Neutrophil (primary cell): ENCODE data around the gene MGST1.
A peak's percentile ranks its signal among the peaks of the same experiment; 100 is the strongest.

ENCODE experiments used
- H3K27ac ChIP-seq: fragments of 200-600 bp; sonication (generic); 2 replicates; pipeline ENCODE4 v1.5.1; 2016; ENCODE audit warnings: mild to moderate bottlenecking, moderate library complexity
- H3K27me3 ChIP-seq: fragments of 200-600 bp; sonication (generic); 2 replicates; pipeline ENCODE4 v1.6.0; 2016; ENCODE audit warnings: mild to moderate bottlenecking
- H3K36me3 ChIP-seq: fragments of 200-600 bp; sonication (generic); 2 replicates; pipeline ENCODE4 v1.5.1; 2017
- H3K4me1 ChIP-seq, 2 experiments: fragments of 200-600 bp in 1 of 2; sonication (generic) in 1 of 2; 1 replicate in 1 of 2; 2 replicates in 1 of 2; pipeline versions ENCODE4 v1.5.1 to v1.6.1; 2013 to 2016; ENCODE audit warnings: low read depth in 1 of 2, low read length in 1 of 2, mild to moderate bottlenecking in 1 of 2, moderate library complexity in 1 of 2; ENCODE audit not compliant: control insufficient read depth in 1 of 2, insufficient read depth in 1 of 2
- H3K4me3 ChIP-seq, 2 experiments: fragments of 200-600 bp in 1 of 2; sonication (generic) in 1 of 2; 1 replicate in 1 of 2; 2 replicates in 1 of 2; pipeline ENCODE4 v1.5.1; 2013 to 2016; ENCODE audit warnings: low read depth in 1 of 2, low read length in 1 of 2, mild to moderate bottlenecking in 1 of 2, moderate library complexity in 1 of 2
- H3K9me3 ChIP-seq: fragments of 200-600 bp; sonication (generic); 2 replicates; pipeline ENCODE4 v1.5.1; 2016
- CTCF ChIP-seq: fragments of 200-600 bp; sonication (generic); IDR thresholded peaks from 2 replicates; pipeline ENCODE4 v1.5.1; 2016; ENCODE audit warnings: antibody characterized with exemption

Gene MGST1

GRCh38 chr12:16335838-16336237, 11.6 kb upstream of the MGST1 start:
- Histone ChIP-seq H3K4me3 (no peak overlapping the region), H3K27ac (no peak overlapping the region), H3K36me3 (no peaks in the 10 kb centered on the region), H3K27me3 (no peaks in the 10 kb centered on the region), H3K9me3 (no peaks in the 10 kb centered on the region), H3K4me1 (no peaks in the 10 kb centered on the region)
- no peak for TF ChIP-seq CTCF

GRCh38 chr12:16344269-16344668, 3.2 kb upstream of the MGST1 start:
- Histone ChIP-seq H3K9me3 (no peaks in the 10 kb centered on the region), H3K36me3 (no peaks in the 10 kb centered on the region), H3K4me1 (peaks cover 26 to 27% of the 10 kb centered on the region in 2 experiments)

GRCh38 chr12:16345105-16345504, 2.3 kb upstream of the MGST1 start:
- Histone ChIP-seq H3K27me3 (no peaks in the 10 kb centered on the region), H3K4me3 (no peak overlapping the region), H3K9me3 (no peaks in the 10 kb centered on the region), H3K27ac (no peak overlapping the region), H3K36me3 (no peaks in the 10 kb centered on the region), H3K4me1 (peaks cover 31 to 34% of the 10 kb centered on the region in 2 experiments)
- no peak for TF ChIP-seq CTCF

More at GRCh38 chr12:16344269-16344668, 3.2 kb upstream of the MGST1 start:
- H3K27me3 ChIP-seq = no peaks in the 10 kb centered on the region
- no peak overlapping the region for H3K27ac ChIP-seq
- H3K4me3 ChIP-seq = no peak overlapping the region
- no peak for TF ChIP-seq CTCF

GRCh38 chr12:16346958-16347357, 487 bp upstream of the MGST1 start:
- Histone ChIP-seq H3K9me3 (no peaks in the 10 kb centered on the region), H3K27me3 (no peaks in the 10 kb centered on the region), H3K27ac (no peak overlapping the region), H3K4me3 (peak overlapping the region; percentile 46), H3K36me3 (no peaks in the 10 kb centered on the region), H3K4me1 (peaks cover 39 to 46% of the 10 kb centered on the region in 2 experiments)
- TF ChIP-seq CTCF = no peak

GRCh38 chr12:16348435-16349130, 1.1 kb downstream of the MGST1 start:
- Histone ChIP-seq H3K27ac (peak overlapping the region; percentile 43), H3K27me3 (no peaks in the 10 kb centered on the region), H3K4me1 (peaks cover 47 to 60% of the 10 kb centered on the region in 2 experiments), H3K36me3 (no peaks in the 10 kb centered on the region), H3K4me3 (peak overlapping the region in 1 of 2 experiments; percentile 46), H3K9me3 (no peaks in the 10 kb centered on the region)
- TF ChIP-seq CTCF = no peak
